GM19328 (cell line): Measurements from ENCODE around the gene PLEKHJ1.

Experiments used
- ATAC-seq: cut with Tn5 transposase; IDR thresholded peaks from one replicate; pipeline ENCODE4 v1.9.1; 2021; ENCODE audit warnings: mild to moderate bottlenecking, moderate library complexity; ENCODE audit not compliant: unreplicated experiment

PLEKHJ1 gene

DNA sequence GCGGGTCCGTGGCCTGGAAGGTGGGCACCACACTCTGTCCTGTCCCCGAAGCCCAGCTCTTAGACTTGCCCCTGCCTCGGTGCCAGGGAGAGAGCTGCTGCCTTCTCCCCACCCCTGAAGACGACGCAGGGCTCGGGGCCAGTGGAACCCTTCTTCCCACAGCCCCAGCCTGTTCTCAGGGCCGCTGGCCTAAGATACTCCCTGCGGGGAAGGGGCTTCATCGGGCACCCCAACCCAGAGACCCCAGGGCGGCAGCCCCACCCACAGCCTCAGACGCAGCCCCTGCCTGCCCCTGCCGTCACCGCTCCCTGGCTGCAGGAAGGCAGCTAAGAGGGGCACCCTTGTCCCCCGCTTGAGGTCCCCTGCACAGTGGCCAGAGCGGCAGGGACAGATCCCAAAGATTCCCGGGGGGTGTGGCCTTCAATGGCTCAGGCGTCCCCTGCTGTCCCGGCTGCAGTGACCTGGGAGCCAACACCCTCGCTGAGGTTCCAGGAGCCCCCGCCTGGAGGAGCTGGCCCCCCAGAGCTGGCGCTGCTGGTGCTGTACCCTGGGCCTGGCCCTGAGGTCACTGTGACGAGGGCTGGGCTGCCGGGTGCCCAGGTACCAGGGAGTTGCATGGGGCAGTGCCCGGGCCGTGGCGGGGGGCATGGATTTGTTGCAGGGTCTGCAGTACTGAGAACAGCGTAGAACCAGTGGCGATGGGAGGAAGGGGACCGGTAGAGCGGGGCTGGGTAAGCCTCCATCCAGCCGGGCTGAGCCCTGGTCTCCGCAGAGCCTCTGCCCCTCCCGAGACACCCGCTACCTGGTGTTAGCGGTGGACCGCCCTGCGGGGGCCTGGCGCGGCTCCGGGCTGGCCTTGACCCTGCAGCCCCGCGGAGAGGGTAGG, 14.0 kb upstream of the PLEKHJ1 start:
- ATAC-seq, result no peak

GRCh38 chr19:2249010-2249866, 13.1 kb upstream of the PLEKHJ1 start, which contains the start of gene AMH:
TSS of gene AMH (plus strand) at chr19:2249323. CDS start at chr19:2249333, 10 bp downstream.
- ATAC-seq, result no peak

GRCh38 chr19:2248136-2249009, 12.2 kb upstream of the PLEKHJ1 start:
- no peak for ATAC-seq

DNA sequence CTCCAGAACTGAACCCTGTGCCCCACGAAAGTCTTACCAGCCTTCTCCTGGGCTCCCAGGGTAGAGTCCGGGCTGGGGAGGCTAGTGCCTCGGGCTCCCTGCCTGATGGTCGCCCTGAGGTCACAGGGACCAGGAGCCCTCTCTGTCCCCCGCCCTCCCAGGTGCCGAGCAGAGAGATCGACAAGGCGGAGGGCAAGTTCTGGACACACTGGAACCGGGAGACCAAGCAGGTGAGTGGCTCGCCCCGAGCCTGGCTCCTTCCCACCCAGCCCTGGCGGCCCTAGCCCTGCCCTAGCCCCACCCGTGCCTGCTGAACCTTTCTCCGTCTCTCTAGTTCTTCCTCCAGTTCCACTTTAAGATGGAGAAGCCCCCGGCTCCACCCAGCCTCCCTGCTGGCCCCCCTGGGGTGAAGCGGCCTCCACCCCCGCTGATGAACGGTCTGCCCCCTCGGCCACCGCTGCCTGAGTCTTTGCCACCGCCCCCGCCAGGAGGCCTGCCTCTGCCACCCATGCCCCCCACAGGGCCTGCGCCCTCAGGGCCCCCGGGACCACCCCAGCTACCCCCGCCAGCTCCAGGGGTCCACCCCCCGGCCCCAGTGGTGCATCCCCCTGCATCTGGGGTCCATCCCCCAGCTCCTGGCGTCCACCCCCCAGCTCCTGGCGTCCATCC, 11.4 kb upstream of the PLEKHJ1 start:
- no peak for ATAC-seq

DNA sequence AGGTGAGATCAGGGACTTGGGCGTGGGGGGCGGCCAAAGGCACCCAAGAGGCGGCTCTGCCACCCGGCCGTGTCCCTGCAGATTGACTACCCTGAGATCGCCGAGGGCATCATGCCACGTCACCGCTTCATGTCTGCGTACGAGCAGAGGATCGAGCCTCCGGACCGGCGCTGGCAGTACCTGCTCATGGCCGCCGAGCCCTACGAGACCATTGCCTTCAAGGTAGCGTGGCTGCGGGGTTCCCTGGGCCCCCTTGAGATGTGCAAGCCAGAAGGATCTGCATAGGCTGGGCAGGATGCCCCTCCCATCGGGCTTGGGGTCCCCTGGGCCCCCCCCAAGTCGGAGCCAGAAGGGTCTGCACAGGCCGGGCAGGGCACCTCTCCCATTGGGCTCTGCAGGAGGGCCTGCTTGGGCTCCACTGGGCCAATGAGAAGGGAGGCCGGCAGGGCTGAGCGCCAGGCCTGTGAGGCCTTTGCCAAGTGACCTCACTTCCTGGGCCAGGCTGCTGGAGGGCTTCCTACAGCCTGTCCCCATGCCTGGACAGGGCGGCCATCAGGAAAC, 10.8 kb upstream of the PLEKHJ1 start:
- ATAC-seq, result no peak

- ATAC-seq, result no peak
These were observed 10.0 kb upstream of the PLEKHJ1 start for GRCh38 chr19:2246014-2246620.

GRCh38 chr19:2245273-2245672, 9.1 kb upstream of the PLEKHJ1 start:
- ATAC-seq, result no peak

DNA sequence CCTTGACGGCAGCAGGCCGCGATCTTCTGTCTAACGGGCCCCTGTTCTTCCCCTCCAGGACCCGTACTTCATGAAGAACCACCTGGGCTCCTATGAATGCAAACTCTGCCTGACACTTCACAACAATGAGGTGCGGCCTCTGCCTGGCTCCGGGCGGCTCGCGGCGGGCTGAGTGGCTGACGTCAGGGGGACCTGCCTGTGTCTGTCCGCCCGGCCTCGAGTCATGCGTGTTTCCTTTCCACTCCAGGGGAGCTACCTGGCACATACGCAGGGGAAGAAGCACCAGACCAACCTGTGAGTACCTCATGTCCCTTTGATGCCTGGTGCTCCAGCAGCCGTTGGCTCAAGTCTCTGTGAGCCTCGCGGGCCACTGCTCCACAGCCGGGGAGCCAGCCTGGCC, 8.4 kb upstream of the PLEKHJ1 start:
- ATAC-seq, result no peak

GRCh38 chr19:2244125-2244411, 7.9 kb upstream of the PLEKHJ1 start:
- no peak for ATAC-seq

- ATAC-seq, result no peak
These were observed 7.4 kb upstream of the PLEKHJ1 start for GRCh38 chr19:2243274-2244124.

DNA sequence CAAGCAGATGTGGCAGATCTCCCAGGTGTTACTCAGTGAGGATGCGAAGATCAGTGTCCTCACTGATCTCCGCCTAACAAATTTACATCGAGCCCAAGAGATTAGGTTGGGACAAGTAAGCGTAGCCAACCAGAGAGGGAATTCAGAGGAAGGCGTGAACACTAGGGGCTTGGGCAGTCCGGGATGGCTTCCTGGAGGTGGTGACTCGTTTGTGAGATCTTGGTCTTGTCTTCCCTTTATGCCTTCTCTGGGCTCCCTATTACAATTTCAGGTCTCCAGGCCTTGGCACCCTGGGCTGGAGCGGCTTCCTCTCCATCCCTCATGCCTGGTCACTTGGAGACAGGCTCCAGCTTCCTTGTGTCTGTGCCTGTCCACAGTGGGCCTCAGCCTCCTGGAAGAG, 6.7 kb upstream of the PLEKHJ1 start:
- no peak for ATAC-seq

DNA sequence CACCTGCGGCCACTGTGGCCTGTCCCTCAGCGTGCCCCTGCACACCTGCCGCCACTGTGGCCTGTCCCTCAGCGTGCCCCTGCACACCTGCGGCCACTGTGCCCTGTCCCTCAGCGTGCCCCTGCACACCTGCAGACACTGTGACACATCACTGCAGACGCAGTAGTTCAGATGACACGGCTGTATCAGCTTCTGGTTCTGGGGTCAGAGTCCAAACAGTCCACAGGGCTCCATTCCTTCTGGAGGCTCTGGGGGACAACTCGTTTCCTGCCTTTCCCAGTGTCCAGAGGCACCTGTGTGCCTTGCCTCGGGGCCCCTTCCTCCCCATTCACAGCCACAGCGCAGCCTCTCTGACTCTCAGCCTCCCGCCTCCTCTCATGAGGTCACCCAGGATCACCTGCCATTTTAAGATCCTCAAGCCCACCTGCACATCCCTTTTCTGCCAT, 6.0 kb upstream of the PLEKHJ1 start:
- no peak for ATAC-seq

- ATAC-seq, result no peak
These were observed 5.0 kb upstream of the PLEKHJ1 start for GRCh38 chr19:2240881-2241760.

GRCh38 chr19:2239771-2240770, 3.9 kb upstream of the PLEKHJ1 start:
- ATAC-seq, result no peak

DNA sequence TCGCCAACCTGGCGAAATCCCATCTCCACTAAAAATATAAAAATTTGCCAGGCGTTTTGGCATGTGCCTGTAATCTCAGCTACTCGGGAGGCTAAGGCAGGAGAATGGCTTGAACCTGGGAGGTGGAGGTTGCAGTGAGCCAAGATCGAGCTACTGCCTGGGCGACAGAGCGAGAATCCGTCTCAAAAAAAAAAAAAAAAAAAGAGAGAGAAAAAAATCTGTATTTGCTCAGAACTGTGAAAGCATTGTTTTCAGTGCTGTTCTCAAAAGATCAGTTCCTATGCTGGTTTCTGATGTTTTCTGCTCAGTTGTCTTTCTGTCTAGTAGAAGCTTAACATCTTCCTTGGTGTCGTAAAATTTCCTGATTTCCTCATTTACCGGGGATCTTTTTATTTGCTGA, 3.0 kb upstream of the PLEKHJ1 start:
- no peak for ATAC-seq

DNA sequence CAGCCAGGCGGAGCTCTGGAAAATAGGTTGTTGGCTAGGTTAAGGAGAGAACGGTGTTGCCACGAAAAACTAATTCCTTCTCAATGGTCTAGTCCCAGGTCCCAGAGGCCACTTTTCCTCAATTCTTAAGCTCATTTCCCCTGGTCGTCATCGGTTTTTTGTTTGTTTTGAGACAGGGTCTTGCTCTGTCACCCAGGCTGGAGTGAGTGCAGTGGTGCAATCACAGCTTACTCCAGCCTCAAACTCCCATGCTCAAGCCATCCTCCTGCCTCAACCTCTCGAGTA, 1.7 kb upstream of the PLEKHJ1 start:
- ATAC-seq, result no peak
